ENCODE measurements around the gene EEF1G. TPM values are rescaled to one million over a fixed set of nuclear protein-coding genes. Genes with fewer than 3 reads are reported as not detected.
A peak's percentile ranks its signal among the peaks of the same experiment; 100 is the strongest.

The EEF1G gene
- total RNA-seq, 1 donor = 1,443 TPM

DNA sequence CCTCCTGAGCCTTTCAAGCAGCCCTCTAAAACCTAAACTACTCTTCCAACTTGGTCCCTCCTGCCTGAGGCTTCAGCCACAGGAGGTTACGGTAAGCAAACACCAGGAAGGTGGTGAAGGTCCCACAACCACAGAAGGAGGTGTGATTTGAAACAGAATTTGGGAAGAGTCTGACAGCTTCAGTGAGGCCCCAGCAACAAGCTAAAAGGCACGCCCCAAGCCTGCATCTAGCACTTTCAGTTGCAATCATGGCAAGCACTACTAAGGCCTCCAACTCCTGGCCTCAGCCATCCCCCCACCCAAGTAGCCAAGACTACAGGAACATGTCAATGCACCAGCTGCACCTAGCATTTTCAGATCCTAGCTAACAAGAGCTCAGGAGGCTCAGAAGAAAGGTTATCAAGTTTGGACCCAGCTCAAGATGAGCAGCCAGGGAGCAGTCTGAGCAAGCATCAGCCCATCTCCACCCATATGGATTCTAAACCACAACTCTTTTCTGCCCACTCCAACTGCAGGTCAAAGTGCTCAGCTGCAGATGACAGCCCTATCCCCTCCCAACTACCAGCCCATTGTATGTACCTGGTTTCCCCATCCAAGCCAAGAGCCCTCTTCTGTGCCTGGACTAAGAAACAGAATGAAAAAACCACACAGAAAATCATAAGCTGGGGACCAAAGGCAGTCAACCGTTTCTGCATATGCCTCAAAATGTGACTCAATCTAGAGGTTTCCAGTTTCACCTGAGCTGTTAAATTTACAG is 16.6 kb downstream of the EEF1G start:
- H3K4me3 ChIP-seq (ENCODE audit: low read depth, low read length) = peak overlapping the region; percentile 22
- TF ChIP-seq, protein P1, sequence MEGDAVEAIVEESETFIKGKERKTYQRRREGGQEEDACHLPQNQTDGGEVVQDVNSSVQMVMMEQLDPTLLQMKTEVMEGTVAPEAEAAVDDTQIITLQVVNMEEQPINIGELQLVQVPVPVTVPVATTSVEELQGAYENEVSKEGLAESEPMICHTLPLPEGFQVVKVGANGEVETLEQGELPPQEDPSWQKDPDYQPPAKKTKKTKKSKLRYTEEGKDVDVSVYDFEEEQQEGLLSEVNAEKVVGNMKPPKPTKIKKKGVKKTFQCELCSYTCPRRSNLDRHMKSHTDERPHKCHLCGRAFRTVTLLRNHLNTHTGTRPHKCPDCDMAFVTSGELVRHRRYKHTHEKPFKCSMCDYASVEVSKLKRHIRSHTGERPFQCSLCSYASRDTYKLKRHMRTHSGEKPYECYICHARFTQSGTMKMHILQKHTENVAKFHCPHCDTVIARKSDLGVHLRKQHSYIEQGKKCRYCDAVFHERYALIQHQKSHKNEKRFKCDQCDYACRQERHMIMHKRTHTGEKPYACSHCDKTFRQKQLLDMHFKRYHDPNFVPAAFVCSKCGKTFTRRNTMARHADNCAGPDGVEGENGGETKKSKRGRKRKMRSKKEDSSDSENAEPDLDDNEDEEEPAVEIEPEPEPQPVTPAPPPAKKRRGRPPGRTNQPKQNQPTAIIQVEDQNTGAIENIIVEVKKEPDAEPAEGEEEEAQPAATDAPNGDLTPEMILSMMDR (IDR thresholded peaks at IDR 0.05; ENCODE audit: insufficient read depth, low read length) = no peak
- DNase-seq (ENCODE audit: low read depth) = peak; percentile 49

DNA sequence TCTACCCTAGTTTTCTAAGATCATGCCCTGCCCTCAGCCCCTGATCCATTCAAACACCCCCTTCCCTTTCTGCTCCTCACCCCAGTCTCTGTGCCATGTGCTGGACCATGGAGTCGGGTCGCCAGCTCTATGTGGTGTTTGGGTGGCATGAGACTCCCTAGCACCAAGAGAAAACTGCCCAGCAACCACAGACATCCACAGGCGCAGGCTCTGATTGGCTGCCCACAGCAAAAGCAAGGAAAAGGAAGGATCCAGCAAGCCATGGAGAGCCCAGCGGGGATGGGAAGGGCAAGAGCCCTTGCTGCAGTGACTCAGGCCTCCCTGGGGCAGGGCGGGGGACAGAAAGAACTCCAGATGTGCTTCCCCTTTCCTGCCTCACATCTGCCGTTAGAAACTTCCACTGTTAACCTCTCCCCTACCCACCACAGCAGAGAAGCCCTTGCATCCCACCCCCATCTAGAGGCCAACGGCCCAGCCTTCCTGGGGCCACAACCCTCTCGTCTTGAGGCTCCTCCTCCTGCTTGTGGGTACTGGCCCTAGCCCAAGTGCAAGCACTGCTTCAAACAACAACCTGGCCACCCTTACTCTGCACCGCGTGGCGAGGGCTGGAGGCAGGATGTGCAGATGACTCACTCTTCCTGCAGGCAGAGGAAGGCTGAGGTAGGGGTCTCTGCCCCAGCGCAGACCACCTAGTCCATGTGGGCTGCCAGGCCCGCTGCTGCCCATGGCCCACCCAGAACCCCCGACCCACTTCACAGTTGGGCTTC is 17.4 kb downstream of the EEF1G start:
- TF ChIP-seq, protein P1 (IDR thresholded peaks at IDR 0.05; ENCODE audit: insufficient read depth, low read length) = no peak
- peak overlapping the region; percentile 48 for H3K4me3 ChIP-seq (ENCODE audit: low read depth, low read length)
- peak; percentile 95 for DNase-seq (ENCODE audit: low read depth)

DNA sequence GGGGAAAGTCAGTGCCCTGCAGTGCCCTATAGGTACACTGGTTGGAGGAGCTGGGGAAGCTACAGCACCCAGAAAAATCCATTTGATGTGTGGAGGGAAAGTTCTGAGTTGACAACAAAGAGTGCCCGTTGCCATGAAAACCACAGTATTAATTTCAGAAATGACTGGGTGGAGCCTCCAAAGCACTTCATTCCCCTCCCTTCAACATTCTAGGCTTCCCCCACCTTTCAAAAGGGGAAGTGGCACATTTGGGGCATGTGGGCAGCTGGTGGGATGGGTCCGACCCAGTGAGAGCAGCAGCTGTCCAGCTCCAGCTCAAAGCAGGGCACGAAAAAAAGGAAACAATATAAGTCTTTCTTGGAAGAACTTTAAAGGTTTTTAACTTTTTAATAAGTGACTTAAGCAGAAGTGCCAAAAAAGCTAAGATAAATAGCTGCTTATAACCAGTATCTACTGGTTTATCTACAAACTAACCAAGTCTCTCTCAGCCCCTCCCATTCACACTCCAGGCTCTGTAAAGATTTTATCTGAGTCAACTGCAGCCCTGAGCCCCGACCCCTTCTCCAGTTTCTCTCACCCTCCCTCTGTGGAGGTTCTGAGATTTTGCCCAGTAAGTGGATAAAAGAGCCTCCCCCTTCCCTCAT is 18.1 kb downstream of the EEF1G start:
- DNase-seq (ENCODE audit: low read depth) = peak; percentile 62
- H3K4me3 ChIP-seq (ENCODE audit: low read depth, low read length) = peak overlapping the region; percentile 48
- TF ChIP-seq, protein P1 (IDR thresholded peaks at IDR 0.05; ENCODE audit: insufficient read depth, low read length) = no peak

DNA sequence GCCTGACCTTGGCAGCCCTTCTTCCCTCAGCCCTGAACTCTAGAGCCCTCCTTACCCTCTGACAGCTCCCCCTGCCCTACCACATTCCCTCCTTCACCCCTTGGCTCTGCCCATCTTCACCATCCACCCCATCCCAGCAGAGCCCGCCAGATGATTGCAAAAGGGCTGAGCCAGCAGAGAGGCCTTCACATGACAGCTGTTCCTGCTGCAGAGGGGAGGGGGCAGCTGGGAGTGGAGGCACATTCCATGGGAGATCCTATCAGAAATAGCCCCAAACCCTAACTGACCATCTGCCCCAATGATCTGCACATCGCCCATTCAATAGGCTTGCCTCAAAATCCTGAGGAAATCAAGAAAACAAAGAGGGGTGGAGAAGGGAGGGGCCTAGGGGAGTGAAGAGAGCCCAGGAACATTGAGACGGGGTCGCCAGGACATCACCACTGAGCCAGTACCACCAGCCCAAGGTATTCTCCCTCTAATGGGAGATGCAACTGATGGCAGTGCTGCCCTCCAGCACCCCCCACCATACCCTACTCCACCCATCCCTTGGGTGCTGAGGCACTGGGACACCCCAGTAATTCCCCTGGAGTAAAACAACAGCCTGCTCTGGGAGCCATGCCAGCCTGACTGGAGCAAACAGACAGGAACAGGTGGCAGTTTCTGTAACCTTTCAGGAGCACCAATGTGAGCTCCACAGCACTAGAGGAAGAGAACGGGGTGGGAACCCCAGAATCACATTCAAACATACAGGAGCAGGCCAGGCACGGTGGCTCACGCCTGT is 19.1 kb downstream of the EEF1G start:
- peak overlapping the region; percentile 13 for H3K4me3 ChIP-seq (ENCODE audit: low read depth, low read length)
- no peak for DNase-seq (ENCODE audit: low read depth)
- TF ChIP-seq, protein P1 (IDR thresholded peaks at IDR 0.05; ENCODE audit: insufficient read depth, low read length) = no peak

DNA sequence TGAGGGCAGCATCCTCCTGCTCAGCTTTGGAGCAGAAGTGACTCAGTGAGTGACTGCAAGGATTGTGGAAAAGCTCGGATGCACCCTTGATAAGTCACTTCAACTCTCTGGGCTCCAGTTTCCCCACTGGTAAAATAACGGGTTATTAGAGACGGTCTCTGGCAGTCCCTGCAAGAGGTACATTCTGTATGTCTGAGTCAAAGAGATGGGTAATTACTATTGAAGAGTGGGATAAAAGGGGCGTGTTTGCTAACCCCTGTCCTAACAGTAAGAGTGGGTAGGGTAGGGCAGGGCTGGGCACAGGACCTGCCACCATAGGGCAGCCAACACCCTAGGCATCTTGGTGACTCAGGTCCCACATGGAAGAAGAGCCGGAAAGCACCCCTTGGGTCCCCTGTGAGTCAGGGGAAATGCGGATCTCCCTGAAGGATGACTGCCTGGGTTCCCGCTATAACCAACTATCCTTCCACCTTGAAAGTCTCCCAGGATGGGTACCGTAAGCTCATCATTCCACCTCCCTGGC is 19.8 kb downstream of the EEF1G start:
- TF ChIP-seq, protein P1 (IDR thresholded peaks at IDR 0.05; ENCODE audit: insufficient read depth, low read length) = no peak
- peak; percentile 78 for DNase-seq (ENCODE audit: low read depth)
- peak overlapping the region; percentile 32 for H3K4me3 ChIP-seq (ENCODE audit: low read depth, low read length)
